ENCODE data around the gene MAD1L1. TPM values are rescaled to one million over a fixed set of nuclear protein-coding genes. Genes with fewer than 3 reads are reported as not detected.
"Not testable (repeated sequence)": the region's sequence is repeated elsewhere in the genome, so short reads cannot be mapped to it uniquely, and the experiment has no call there.

Gene MAD1L1
- 32.2 TPM for total RNA-seq
- long read RNA-seq, transcript MAD1L1-204 (19 exons, 2,991 nt): minor isoform, 8 of 175 reads
- long read RNA-seq, transcript MAD1L1-202 (19 exons, 2,762 nt): major isoform, 13 of 175 reads
- long read RNA-seq, partial matches to known transcripts: 23 of 175 reads
- long read RNA-seq, other reads (novel, unspliced or antisense): 131 of 175 reads

GRCh38 chr7:2232766-2233520 lies at the start of gene MAD1L1:
MAD1L1 (minus strand) TSS chr7:2232945; CDS start chr7:2230133, 2,812 bp downstream.
- peak; percentile 97 for DNase-seq (ENCODE audit: low spot score)

DNA sequence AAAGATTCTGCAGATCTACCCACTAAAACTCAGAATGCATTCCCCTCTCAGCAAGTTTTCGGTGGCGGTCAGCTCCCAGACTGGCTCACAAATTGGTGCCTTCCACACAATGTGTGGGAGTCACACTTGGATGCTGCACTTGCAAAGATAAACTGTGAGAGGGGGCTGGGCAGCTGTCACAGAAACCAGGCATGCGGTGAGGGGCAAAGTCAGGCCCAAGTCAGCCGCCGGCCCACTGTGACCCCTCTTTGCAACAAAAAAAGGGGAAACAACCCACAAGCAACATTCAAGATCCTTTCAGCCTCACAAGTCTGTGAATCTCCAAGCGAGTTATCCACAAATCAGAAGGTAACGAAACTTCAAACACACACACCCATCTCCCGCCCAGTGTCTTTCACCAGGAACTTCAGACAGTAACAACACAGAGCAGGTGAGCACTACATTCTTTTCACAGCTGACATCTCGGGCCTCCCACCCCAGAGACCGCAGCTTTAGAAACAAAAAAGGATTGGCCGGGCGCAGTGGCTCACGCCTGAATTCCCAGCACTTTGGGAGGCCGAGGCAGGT lies 49.5 kb upstream of the MAD1L1 start:
- DNase-seq (ENCODE audit: low spot score): no peak

- no peak for DNase-seq (ENCODE audit: low spot score)
These were observed 48.8 kb upstream of the MAD1L1 start for GRCh38 chr7:2281541-2281940.

GRCh38 chr7:2280424-2280823 lies 47.7 kb upstream of the MAD1L1 start:
- no peak for DNase-seq (ENCODE audit: low spot score)

- DNase-seq (ENCODE audit: low spot score): no peak
These were observed 47.2 kb upstream of the MAD1L1 start for GRCh38 chr7:2279896-2280295.

GRCh38 chr7:2278026-2278425 lies 45.3 kb upstream of the MAD1L1 start:
- no peak for DNase-seq (ENCODE audit: low spot score)

DNA sequence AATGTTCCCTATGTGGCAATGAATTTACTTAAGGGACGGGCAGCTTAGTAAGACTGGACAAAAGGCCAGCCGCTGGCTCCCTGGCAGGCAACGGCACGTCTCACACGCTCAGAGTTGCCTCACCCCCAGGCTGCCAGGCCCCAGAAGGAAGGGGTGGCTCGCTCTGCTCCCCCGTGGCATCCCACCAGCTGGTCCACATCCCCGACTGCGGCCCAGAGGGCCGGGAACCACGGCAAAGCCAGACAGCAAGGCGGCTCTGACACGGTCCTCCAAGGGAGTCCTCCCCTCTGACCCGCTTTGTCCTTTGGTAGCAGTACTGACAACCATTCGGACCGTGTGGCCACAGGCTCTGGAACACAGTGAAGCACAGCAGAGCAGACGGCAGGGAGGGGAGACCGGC lies 43.4 kb upstream of the MAD1L1 start:
- DNase-seq (ENCODE audit: low spot score): no peak

GRCh38 chr7:2275101-2275500 lies 42.4 kb upstream of the MAD1L1 start:
- DNase-seq (ENCODE audit: low spot score): no peak

DNA sequence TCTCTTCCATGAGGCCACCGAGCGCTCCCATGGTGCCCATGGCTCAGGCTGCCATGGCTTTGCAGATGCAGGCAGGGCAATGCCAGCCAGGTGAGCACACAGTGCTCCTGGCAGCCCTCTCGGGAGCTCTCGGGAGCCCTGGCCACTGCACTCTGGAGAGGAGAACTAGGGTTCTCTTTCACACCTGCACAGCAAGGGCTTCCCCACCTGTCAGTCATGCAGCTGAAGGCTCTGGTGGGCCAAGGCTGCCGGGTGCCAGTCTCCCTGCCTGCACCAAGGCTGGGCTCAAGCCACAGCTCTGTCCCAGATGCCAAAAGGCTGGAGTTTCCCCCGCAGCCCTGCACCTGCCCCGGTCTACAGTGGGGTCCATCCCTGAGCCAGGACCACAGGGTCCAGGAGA lies 41.9 kb upstream of the MAD1L1 start:
- no peak for DNase-seq (ENCODE audit: low spot score)

GRCh38 chr7:2273866-2274265 lies 41.1 kb upstream of the MAD1L1 start:
- no peak for DNase-seq (ENCODE audit: low spot score)

DNA sequence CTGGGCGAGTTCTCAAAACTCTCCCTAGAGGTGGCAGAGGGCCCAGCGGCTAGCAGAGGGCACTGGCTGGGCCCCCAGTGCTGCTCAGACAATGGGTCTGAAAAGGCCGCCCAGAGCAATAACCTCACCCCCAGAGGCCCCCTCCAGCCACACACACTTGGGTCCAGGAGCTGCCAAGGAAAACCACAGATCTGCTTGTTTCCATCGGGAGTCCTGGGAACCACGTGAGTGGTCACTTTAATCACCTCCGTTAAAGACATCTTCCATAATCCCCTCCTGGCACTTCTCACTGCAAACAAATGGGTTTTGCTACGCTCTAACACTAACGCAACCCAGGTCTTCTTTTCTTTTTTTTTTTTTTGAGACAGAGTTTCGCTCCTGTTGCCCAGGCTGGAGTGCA lies 39.3 kb upstream of the MAD1L1 start:
- no peak for DNase-seq (ENCODE audit: low spot score)

GRCh38 chr7:2271273-2272026 lies 38.7 kb upstream of the MAD1L1 start:
- no peak for DNase-seq (ENCODE audit: low spot score)

DNA sequence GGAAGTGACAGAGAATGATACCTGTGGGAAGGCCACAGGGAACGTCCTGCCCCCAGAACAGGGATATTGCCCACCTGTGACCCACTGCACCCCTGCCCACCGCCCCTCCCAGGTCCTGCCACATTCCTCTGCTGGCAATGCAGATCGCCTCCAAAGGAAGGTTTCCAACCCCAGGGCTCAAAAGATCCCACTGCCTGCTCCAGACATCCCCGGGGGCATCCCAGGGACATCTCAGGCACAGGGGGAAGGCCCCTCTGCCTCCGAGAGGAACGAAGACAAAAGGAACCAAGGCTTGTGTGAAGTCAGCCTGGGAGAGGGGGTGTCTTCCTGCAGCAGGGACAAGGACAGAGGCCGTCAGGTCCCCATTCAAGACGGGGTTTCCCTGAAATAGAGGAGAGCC lies 37.8 kb upstream of the MAD1L1 start:
- no peak for DNase-seq (ENCODE audit: low spot score)

- no peak for DNase-seq (ENCODE audit: low spot score)
These were observed 37.3 kb upstream of the MAD1L1 start for GRCh38 chr7:2269991-2270460.

GRCh38 chr7:2269089-2269990 lies 36.6 kb upstream of the MAD1L1 start:
- DNase-seq (ENCODE audit: low spot score): not testable (repeated sequence)

- no peak for DNase-seq (ENCODE audit: low spot score)
These were observed 34.2 kb upstream of the MAD1L1 start for GRCh38 chr7:2266911-2267310.

DNA sequence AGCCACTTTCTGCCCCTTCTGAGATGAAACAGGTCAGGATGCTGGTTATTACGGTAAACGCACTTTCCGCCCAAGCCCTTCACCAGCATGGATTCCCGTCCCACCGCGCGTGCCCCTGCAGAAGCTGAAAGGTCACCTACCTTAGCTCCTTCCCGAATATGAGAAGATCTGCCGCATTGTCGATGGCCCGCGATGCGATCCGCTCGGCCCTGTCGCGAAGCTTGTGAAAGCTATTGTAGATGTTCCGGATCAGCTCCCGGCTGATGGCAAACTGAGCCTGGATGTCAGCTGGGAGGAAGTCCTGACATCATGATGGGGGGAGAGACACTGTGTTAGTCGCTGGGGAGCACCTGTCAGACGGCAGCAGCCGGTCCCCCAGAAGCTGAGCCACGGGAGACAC lies 31.4 kb upstream of the MAD1L1 start:
- DNase-seq (ENCODE audit: low spot score): no peak

DNA sequence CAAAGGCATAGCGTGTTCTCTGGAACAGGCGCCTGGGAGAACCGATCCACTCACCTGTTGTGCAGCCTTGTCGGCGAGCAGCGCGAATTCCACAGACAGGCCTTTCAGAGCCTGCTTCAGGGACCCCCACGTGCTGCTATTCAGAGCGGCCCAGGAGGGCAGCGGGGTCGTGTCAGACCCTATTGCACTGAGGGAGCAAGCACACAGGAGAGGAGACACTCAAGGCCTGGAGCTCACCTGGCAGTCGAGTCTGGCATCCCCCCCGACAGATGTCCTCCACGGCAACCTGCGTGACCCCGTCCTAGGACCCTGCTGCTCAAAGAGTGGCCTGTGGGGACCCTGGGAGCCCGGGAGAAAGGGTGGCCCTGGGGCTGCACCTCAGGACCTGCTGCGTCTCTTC lies 30.4 kb upstream of the MAD1L1 start:
- no peak for DNase-seq (ENCODE audit: low spot score)

GRCh38 chr7:2261611-2262010 lies 28.9 kb upstream of the MAD1L1 start:
- DNase-seq (ENCODE audit: low spot score): no peak

- no peak for DNase-seq (ENCODE audit: low spot score)
These were observed 28.1 kb upstream of the MAD1L1 start for GRCh38 chr7:2260820-2261219.

GRCh38 chr7:2259480-2259879 lies 26.7 kb upstream of the MAD1L1 start:
- DNase-seq (ENCODE audit: low spot score): no peak
